ENCODE data around the gene NPY. TPM values are rescaled to one million over a fixed set of nuclear protein-coding genes. Genes with fewer than 3 reads are reported as not detected.
A peak's percentile ranks its signal among the peaks of the same experiment; 100 is the strongest.
"Not testable (repeated sequence)": the region's sequence is repeated elsewhere in the genome, so short reads cannot be mapped to it uniquely, and the experiment has no call there.

The NPY gene
- total and polyA plus RNA-seq, 5 donors from 2014 or later: not detected

DNA sequence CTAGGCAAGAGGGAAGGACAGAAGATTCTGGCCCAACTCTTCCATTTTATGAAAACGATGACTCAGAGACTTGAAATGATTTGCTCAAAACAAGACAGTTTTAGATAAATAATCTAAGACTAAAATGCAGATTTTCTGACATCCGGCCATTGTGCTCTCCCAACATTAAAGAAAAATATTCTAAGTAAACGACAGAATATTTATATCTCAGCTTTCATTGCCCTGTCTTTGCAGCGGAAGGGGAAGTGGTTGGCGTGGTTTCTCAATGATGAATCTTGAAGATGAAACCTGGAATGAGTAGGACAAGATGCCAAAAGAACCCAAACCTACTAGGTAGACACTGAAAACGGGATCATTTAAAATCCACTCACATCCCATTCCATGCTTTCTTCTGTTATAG lies 28.9 kb upstream of the NPY start:
- DNase-seq: peak in 2 of 3 donors; percentile 8 to 34
- Mint-ChIP-seq H3K36me3 (no peaks in the 10 kb centered on the region), H3K4me3 (no peak overlapping the region), H3K4me1 (peaks cover 0 to 16% (median 5%) of the 10 kb centered on the region in 4 donors), H3K27me3 (peaks cover 20% of the 10 kb centered on the region), H3K27ac (no peak overlapping the region), H3K9me3 (peaks cover 0 to 16% (median 7%) of the 10 kb centered on the region in 7 donors)
- H3K4me3 ChIP-seq (ENCODE audit: low read depth, low read length): no peak overlapping the region
- ATAC-seq (ENCODE audit: low read depth in 2 of 2): peak in 1 of 2 donors; percentile 28
- peaks cover 5% of the 10 kb centered on the region for H3K4me1 ChIP-seq (ENCODE audit: control insufficient read depth, insufficient read depth, low read length, poor library complexity, severe bottlenecking)
- H3K9me3 ChIP-seq (ENCODE audit: control insufficient read depth in 2 of 2, low read length in 2 of 2): peaks cover 0 to 2% of the 10 kb centered on the region in 2 experiments
- no peak overlapping the region for H3K27ac ChIP-seq (ENCODE audit: insufficient read depth, low read length, poor library complexity, severe bottlenecking)
- peaks cover 2% of the 10 kb centered on the region for H3K27me3 ChIP-seq (ENCODE audit: control insufficient read depth, insufficient read depth, low read length)
- H3K36me3 ChIP-seq (ENCODE audit: control insufficient read depth, insufficient read depth, low read length): no peaks in the 10 kb centered on the region

GRCh38 chr7:24258324-24258723 lies 25.7 kb upstream of the NPY start:
- Mint-ChIP-seq H3K27me3 (peaks cover 28% of the 10 kb centered on the region), H3K4me1 (peaks cover 0 to 16% (median 5%) of the 10 kb centered on the region in 4 donors)
- H3K4me3 Mint-ChIP-seq; DNase-seq; H3K36me3 ChIP-seq (ENCODE audit: control insufficient read depth, insufficient read depth, low read length); H3K27ac ChIP-seq (ENCODE audit: insufficient read depth, low read length, poor library complexity, severe bottlenecking); H3K4me1 ChIP-seq (ENCODE audit: control insufficient read depth, insufficient read depth, low read length, poor library complexity, severe bottlenecking); H3K9me3 ChIP-seq (ENCODE audit: control insufficient read depth in 2 of 2, low read length in 2 of 2); H3K27me3 ChIP-seq (ENCODE audit: control insufficient read depth, insufficient read depth, low read length); H3K4me3 ChIP-seq (ENCODE audit: low read depth, low read length); H3K27ac Mint-ChIP-seq; ATAC-seq (ENCODE audit: low read depth in 2 of 2); H3K9me3 Mint-ChIP-seq; H3K36me3 Mint-ChIP-seq: not testable (repeated sequence)

- H3K27me3 ChIP-seq (ENCODE audit: control insufficient read depth, insufficient read depth, low read length): no peaks in the 10 kb centered on the region
- H3K4me1 Mint-ChIP-seq: no peaks in the 10 kb centered on the region
- DNase-seq (no peak), ATAC-seq (ENCODE audit: low read depth in 2 of 2) (no peak)
- peaks cover 0 to 17% (median 3%) of the 10 kb centered on the region in 7 donors for H3K9me3 Mint-ChIP-seq
- H3K36me3 ChIP-seq (ENCODE audit: control insufficient read depth, insufficient read depth, low read length): no peaks in the 10 kb centered on the region
- H3K27ac Mint-ChIP-seq: no peak overlapping the region
- H3K27me3 Mint-ChIP-seq: no peaks in the 10 kb centered on the region
- H3K4me3 ChIP-seq (ENCODE audit: low read depth, low read length): no peak overlapping the region
- H3K4me1 ChIP-seq (ENCODE audit: control insufficient read depth, insufficient read depth, low read length, poor library complexity, severe bottlenecking): no peaks in the 10 kb centered on the region
- H3K36me3 Mint-ChIP-seq: no peaks in the 10 kb centered on the region
- no peak overlapping the region for H3K4me3 Mint-ChIP-seq
- H3K27ac ChIP-seq (ENCODE audit: insufficient read depth, low read length, poor library complexity, severe bottlenecking): no peak overlapping the region
- no peaks in the 10 kb centered on the region for H3K9me3 ChIP-seq (ENCODE audit: control insufficient read depth in 2 of 2, low read length in 2 of 2)
Measured at GRCh38 chr7:24271938-24272337, 12.1 kb upstream of the NPY start.

DNA sequence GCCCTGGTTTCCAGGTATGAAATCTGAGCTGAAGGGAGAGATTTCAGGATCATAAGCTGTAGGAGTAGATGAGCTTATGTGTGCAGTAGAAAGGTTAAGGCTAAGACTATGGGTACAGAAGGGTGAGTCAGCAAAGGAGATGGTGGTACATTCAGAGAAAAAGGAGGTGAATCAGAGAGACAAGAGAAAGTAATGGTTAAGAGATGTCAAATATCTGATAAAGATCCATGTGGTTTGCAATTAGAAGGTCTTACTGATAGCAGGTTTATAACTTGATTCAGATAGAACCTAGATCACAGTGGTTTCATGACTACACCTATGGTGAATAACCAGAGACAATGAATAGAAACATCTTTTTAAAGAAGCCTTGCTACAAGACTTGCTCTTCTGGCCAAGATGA lies 4.5 kb upstream of the NPY start:
- H3K27me3 ChIP-seq (ENCODE audit: control insufficient read depth, insufficient read depth, low read length): peaks cover 17% of the 10 kb centered on the region
- Mint-ChIP-seq H3K27me3 (peaks cover 10% of the 10 kb centered on the region), H3K36me3 (no peaks in the 10 kb centered on the region), H3K4me3 (no peak overlapping the region), H3K9me3 (peaks cover 0 to 1% (median 0%) of the 10 kb centered on the region in 7 donors), H3K27ac (no peak overlapping the region), H3K4me1 (peaks cover 0 to 7% (median 0%) of the 10 kb centered on the region in 4 donors)
- H3K9me3 ChIP-seq (ENCODE audit: control insufficient read depth in 2 of 2, low read length in 2 of 2): no peaks in the 10 kb centered on the region
- H3K27ac ChIP-seq (ENCODE audit: insufficient read depth, low read length, poor library complexity, severe bottlenecking): no peak overlapping the region
- H3K36me3 ChIP-seq (ENCODE audit: control insufficient read depth, insufficient read depth, low read length): no peaks in the 10 kb centered on the region
- no peaks in the 10 kb centered on the region for H3K4me1 ChIP-seq (ENCODE audit: control insufficient read depth, insufficient read depth, low read length, poor library complexity, severe bottlenecking)
- H3K4me3 ChIP-seq (ENCODE audit: low read depth, low read length): no peak overlapping the region
- ATAC-seq (ENCODE audit: low read depth in 2 of 2): no peak
- no peak for DNase-seq

GRCh38 chr7:24283554-24283896 lies 465 bp upstream of the NPY start:
- Mint-ChIP-seq H3K4me3 (peak overlapping the region in 2 of 4 donors; percentile 21 to 22), H3K27me3 (peaks cover 41% of the 10 kb centered on the region), H3K27ac (no peak overlapping the region), H3K36me3 (no peaks in the 10 kb centered on the region), H3K9me3 (no peaks in the 10 kb centered on the region), H3K4me1 (peaks cover 0 to 18% (median 2%) of the 10 kb centered on the region in 4 donors)
- Histone ChIP-seq H3K27ac (ENCODE audit: insufficient read depth, low read length, poor library complexity, severe bottlenecking) (no peak overlapping the region), H3K36me3 (ENCODE audit: control insufficient read depth, insufficient read depth, low read length) (no peaks in the 10 kb centered on the region), H3K9me3 (ENCODE audit: control insufficient read depth in 2 of 2, low read length in 2 of 2) (no peaks in the 10 kb centered on the region), H3K4me3 (ENCODE audit: low read depth, low read length) (no peak overlapping the region), H3K27me3 (ENCODE audit: control insufficient read depth, insufficient read depth, low read length) (peaks cover 30% of the 10 kb centered on the region), H3K4me1 (ENCODE audit: control insufficient read depth, insufficient read depth, low read length, poor library complexity, severe bottlenecking) (no peaks in the 10 kb centered on the region)
- no peak for ATAC-seq (ENCODE audit: low read depth in 2 of 2)
- no peak for DNase-seq

DNA sequence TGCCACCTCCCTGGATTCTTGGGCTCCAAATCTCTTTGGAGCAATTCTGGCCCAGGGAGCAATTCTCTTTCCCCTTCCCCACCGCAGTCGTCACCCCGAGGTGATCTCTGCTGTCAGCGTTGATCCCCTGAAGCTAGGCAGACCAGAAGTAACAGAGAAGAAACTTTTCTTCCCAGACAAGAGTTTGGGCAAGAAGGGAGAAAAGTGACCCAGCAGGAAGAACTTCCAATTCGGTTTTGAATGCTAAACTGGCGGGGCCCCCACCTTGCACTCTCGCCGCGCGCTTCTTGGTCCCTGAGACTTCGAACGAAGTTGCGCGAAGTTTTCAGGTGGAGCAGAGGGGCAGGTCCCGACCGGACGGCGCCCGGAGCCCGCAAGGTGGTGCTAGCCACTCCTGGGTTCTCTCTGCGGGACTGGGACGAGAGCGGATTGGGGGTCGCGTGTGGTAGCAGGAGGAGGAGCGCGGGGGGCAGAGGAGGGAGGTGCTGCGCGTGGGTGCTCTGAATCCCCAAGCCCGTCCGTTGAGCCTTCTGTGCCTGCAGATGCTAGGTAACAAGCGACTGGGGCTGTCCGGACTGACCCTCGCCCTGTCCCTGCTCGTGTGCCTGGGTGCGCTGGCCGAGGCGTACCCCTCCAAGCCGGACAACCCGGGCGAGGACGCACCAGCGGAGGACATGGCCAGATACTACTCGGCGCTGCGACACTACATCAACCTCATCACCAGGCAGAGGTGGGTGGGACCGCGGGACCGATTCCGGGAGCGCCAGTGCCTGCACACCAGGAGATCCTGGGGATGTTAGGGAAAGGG lies 913 bp downstream of the NPY start:
- peaks cover 28% of the 10 kb centered on the region for H3K27me3 ChIP-seq (ENCODE audit: control insufficient read depth, insufficient read depth, low read length)
- no peak overlapping the region for H3K27ac ChIP-seq (ENCODE audit: insufficient read depth, low read length, poor library complexity, severe bottlenecking)
- H3K9me3 Mint-ChIP-seq: no peaks in the 10 kb centered on the region
- H3K27me3 Mint-ChIP-seq: peaks cover 47% of the 10 kb centered on the region
- DNase-seq: no peak
- H3K36me3 Mint-ChIP-seq: no peaks in the 10 kb centered on the region
- no peak for ATAC-seq (ENCODE audit: low read depth in 2 of 2)
- no peak overlapping the region for H3K27ac Mint-ChIP-seq
- peaks cover 0 to 18% (median 2%) of the 10 kb centered on the region in 4 donors for H3K4me1 Mint-ChIP-seq
- H3K36me3 ChIP-seq (ENCODE audit: control insufficient read depth, insufficient read depth, low read length): no peaks in the 10 kb centered on the region
- no peaks in the 10 kb centered on the region for H3K9me3 ChIP-seq (ENCODE audit: control insufficient read depth in 2 of 2, low read length in 2 of 2)
- H3K4me3 ChIP-seq (ENCODE audit: low read depth, low read length): no peak overlapping the region
- H3K4me3 Mint-ChIP-seq: peak overlapping the region in 2 of 4 donors; percentile 47 to 59
- H3K4me1 ChIP-seq (ENCODE audit: control insufficient read depth, insufficient read depth, low read length, poor library complexity, severe bottlenecking): no peaks in the 10 kb centered on the region

- H3K4me1 Mint-ChIP-seq: peaks cover 0 to 11% (median 8%) of the 10 kb centered on the region in 4 donors
- no peaks in the 10 kb centered on the region for H3K4me1 ChIP-seq (ENCODE audit: control insufficient read depth, insufficient read depth, low read length, poor library complexity, severe bottlenecking)
- no peaks in the 10 kb centered on the region for H3K9me3 ChIP-seq (ENCODE audit: control insufficient read depth in 2 of 2, low read length in 2 of 2)
- H3K27ac ChIP-seq (ENCODE audit: insufficient read depth, low read length, poor library complexity, severe bottlenecking): no peak overlapping the region
- no peak overlapping the region for H3K4me3 Mint-ChIP-seq
- DNase-seq (peak; percentile 1 to 71 (median 31)), ATAC-seq (ENCODE audit: low read depth in 2 of 2) (peak in 1 of 2 donors; percentile 50)
- H3K36me3 Mint-ChIP-seq: no peaks in the 10 kb centered on the region
- peaks cover 40% of the 10 kb centered on the region for H3K27me3 Mint-ChIP-seq
- no peak overlapping the region for H3K27ac Mint-ChIP-seq
- peaks cover 0 to 3% (median 0%) of the 10 kb centered on the region in 7 donors for H3K9me3 Mint-ChIP-seq
- H3K27me3 ChIP-seq (ENCODE audit: control insufficient read depth, insufficient read depth, low read length): peaks cover 14% of the 10 kb centered on the region
- no peaks in the 10 kb centered on the region for H3K36me3 ChIP-seq (ENCODE audit: control insufficient read depth, insufficient read depth, low read length)
- H3K4me3 ChIP-seq (ENCODE audit: low read depth, low read length): no peak overlapping the region
Measured at GRCh38 chr7:24290004-24290641, 6.1 kb downstream of the NPY start.

All from CD4-positive, CD25-positive, alpha-beta regulatory T cell (primary cell).